Right lobe of liver (tissue), 6 donors: ENCODE data around the gene PISD. TPM values are rescaled to one million over a fixed set of nuclear protein-coding genes. Genes with fewer than 3 reads are reported as not detected.
"Not testable (repeated sequence)": the region's sequence is repeated elsewhere in the genome, so short reads cannot be mapped to it uniquely, and the experiment has no call there.

ENCODE experiments used
- ATAC-seq, 4 donors: fragments of 200-7000 bp; cut with Tn5 transposase; one replicate each; pipeline ENCODE4 v1.9.1; 2020; ENCODE audit warnings: mild to moderate bottlenecking in 4 of 4, moderate library complexity in 4 of 4
- DNase-seq, 3 donors: peaks; one replicate each; pipeline ENCODE4 v3.0.0-alpha.2; 2020
- H3K27ac ChIP-seq, 3 donors: fragments of 200-600 bp; one replicate each; pipeline ENCODE4 v1.8.0; 2022
- H3K27me3 ChIP-seq, 2 donors: fragments of 200-600 bp; one replicate each; pipeline ENCODE4 v1.8.0; 2022
- H3K36me3 ChIP-seq, 4 donors: fragments of 200-600 bp; sonication (generic) in 1 of 4; one replicate each; pipeline versions ENCODE4 v1.5.1 to v1.8.0; 2017 to 2022; ENCODE audit warnings: control low read depth in 1 of 4
- H3K4me1 ChIP-seq, 4 donors: fragments of 200-600 bp; sonication (generic) in 1 of 4; one replicate each; pipeline versions ENCODE4 v1.5.1 to v1.8.0; 2017 to 2022; ENCODE audit warnings: control low read depth in 1 of 4
- H3K4me3 ChIP-seq, 3 donors: fragments of 200-600 bp; one replicate each; pipeline ENCODE4 v1.8.0; 2022
- H3K9me3 ChIP-seq, 4 donors: fragments of 200-600 bp; sonication (generic) in 1 of 4; one replicate each; pipeline versions ENCODE4 v1.5.1 to v1.8.0; 2017 to 2022; ENCODE audit warnings: control low read depth in 1 of 4
- POLR2A ChIP-seq: fragments of 450-650 bp; IDR thresholded peaks from one replicate; pipeline ENCODE4 v1.6.1; 2017; ENCODE audit warnings: antibody characterized with exemption, mild to moderate bottlenecking
- WGBS: methylation state at CpG from one replicate; pipeline ENCODE4 v1.1.6; 2018; ENCODE audit warnings: low coverage, low lambda C conversion rate; ENCODE audit not compliant: insufficient coverage; ENCODE audit errors: missing lambda C conversion rate; 5-methylcytosine and 5-hydroxymethylcytosine counted together
- intact Hi-C, 2 donors: fragments of 100-400 bp; cut with DNase I; formaldehyde crosslinking; loops; one replicate each; pipeline versions ENCODE4 v1.11.2 to v1.14.1; 2022
- long read RNA-seq: library from polyadenylated mRNA; unstranded; transcript quantifications from one replicate; pipeline ENCODE4 v2.0.0, GENCODE V29; 2019
- total RNA-seq, 6 experiments: library from RNA; depleted of rRNA in 2 of 6; stranded (reverse); fragments of >200 nt in 2 of 6; fragmentation: NEBNext Ultra II Directional in 3 of 6; extraction: Animal tissue kit (Norgen Biotek cat#: 25700) in 3 of 6; gene quantifications; one replicate each; pipeline versions ENCODE4 v1.1.0 to v1.2.4, GENCODE V29; 2016 to 2023
- TF ChIP-seq, protein P1 (sequence below), 4 donors: fragments of 200-600 bp in 3 of 4; fragments of 450-650 bp in 1 of 4; IDR thresholded peaks; one replicate each; pipeline versions ENCODE4 v1.5.1 to v1.8.0; 2016 to 2022; ENCODE audit warnings: antibody characterized with exemption in 4 of 4, mild to moderate bottlenecking in 2 of 4
- donor health status: DM: no; HTN: yes; CAD: no.
- donor health status: DM: no; HTN: no; CAD: no.
- donor health status: DM: no; HTN: no; CAD: no.
- donor health status: DM: no; HTN: yes; CAD: no.
- donor health status: DM: no; HTN: yes; CAD: no.

PISD gene
- total RNA-seq, result 10 to 100 TPM; 15.5 to 22.9 (median 18.1) TPM
- long read RNA-seq, transcript PISD-209 (8 exons, 1,963 nt), result major isoform, 5 of 6 reads
- long read RNA-seq, partial matches to known transcripts, result 0 of 6 reads
- long read RNA-seq, other reads (novel, unspliced or antisense), result 1 of 6 reads

DNA sequence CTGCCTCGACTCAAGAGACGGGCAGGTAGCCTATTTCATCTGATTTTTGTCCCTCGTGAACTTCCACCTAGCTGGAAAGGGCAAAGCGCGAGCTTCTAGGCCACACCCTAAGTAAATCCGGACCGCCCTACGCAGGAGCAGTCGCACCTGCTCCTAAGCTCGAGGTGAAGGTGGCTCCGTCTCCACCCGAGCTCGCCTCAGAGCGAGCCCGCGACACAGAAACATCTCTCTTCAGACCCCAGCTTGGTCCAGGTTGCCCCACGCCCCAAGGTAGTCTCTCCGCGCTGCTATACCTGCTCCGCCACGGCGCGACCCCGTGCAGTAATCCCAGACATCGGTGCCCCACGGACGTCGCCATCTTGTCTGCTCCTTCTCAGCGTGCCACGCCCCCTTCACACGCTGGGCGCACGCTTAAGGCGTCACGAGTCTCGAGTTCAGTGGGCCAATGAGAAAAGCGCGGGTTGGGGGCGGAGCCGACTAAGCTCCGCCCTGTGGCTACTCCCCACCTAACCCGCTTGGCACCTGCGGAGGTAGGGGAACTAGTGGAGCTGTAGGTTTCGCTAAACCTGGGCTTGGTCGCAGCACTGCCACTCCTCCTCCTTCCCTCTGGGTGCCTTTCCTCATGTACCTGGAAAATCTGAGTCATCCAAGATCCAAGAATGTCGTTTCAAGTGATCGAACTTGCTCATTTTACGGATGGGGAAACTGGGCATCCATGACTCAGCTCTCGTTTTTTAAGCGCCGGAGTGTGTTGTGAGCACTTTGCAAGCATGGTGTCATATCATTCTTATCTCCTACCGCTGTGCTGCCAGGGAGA is at the start of gene PISD:
Gene PISD, minus strand, starts transcription at position 365 of the 817 bp plus-strand sequence. Its CDS starts 7 bp downstream, at position 358.
- Histone ChIP-seq H3K36me3 (no peaks in the 10 kb centered on the region), H3K4me3 (peak within 1 kb of the TSS; percentile 86 to 100 (median 91)), H3K27me3 (no peaks in the 10 kb centered on the region), H3K27ac (peak within 1 kb of the TSS; percentile 58 to 88 (median 75)), H3K9me3 (no peaks in the 10 kb centered on the region), H3K4me1 (peaks cover 0 to 12% (median 6%) of the 10 kb centered on the region in 4 donors)
- 2% methylated on average over 34 of the region's 52 CpGs for WGBS
- DNase-seq (peak; percentile 96), ATAC-seq (peak; percentile 98 to 99 (median 98))
- intact Hi-C loops, result no loop called here
- TF ChIP-seq POLR2A, result peak; percentile 72
- TF ChIP-seq, protein P1, sequence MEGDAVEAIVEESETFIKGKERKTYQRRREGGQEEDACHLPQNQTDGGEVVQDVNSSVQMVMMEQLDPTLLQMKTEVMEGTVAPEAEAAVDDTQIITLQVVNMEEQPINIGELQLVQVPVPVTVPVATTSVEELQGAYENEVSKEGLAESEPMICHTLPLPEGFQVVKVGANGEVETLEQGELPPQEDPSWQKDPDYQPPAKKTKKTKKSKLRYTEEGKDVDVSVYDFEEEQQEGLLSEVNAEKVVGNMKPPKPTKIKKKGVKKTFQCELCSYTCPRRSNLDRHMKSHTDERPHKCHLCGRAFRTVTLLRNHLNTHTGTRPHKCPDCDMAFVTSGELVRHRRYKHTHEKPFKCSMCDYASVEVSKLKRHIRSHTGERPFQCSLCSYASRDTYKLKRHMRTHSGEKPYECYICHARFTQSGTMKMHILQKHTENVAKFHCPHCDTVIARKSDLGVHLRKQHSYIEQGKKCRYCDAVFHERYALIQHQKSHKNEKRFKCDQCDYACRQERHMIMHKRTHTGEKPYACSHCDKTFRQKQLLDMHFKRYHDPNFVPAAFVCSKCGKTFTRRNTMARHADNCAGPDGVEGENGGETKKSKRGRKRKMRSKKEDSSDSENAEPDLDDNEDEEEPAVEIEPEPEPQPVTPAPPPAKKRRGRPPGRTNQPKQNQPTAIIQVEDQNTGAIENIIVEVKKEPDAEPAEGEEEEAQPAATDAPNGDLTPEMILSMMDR (IDR thresholded peaks at IDR 0.05), result no peak

DNA sequence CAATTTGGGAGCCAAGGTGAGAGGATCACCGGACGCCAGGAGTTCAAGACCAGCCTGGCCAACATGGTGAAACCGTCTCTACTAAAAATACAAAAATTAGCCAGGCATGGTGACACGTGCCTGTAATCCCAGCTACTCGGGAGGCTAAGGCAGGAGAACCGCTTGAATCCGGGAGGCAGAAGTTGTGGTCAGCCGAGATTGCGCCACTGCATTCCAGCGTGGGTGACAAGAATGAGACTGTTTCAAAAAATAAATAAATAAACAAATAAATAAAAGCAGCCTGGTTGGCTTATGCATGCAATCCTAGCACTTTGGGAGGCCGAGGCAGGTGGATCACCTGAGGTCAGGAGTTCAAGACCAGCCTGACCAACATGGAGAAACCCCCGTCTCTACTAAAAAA is 49.2 kb upstream of the PISD start:
- DNase-seq, intact Hi-C loops, ATAC-seq, H3K27ac ChIP-seq, H3K27me3 ChIP-seq, H3K4me1 ChIP-seq, H3K9me3 ChIP-seq, H3K4me3 ChIP-seq: not testable (repeated sequence)
- WGBS, result 73% methylated on average over 7 of the region's 12 CpGs
- H3K36me3 ChIP-seq, result peaks cover 7 to 34% (median 16%) of the 10 kb centered on the region in 4 donors

GRCh38 chr22:31707519-31707918 is 45.5 kb upstream of the PISD start:
- Histone ChIP-seq H3K36me3 (peaks cover 0 to 33% (median 10%) of the 10 kb centered on the region in 4 donors), H3K27me3 (no peaks in the 10 kb centered on the region), H3K4me1 (no peaks in the 10 kb centered on the region), H3K9me3 (no peaks in the 10 kb centered on the region), H3K4me3 (no peak overlapping the region), H3K27ac (no peak overlapping the region)
- DNase-seq (no peak), ATAC-seq (no peak)
- WGBS, result 94% methylated on average over 8 of the region's 8 CpGs
- TF ChIP-seq POLR2A, result no peak
- TF ChIP-seq, protein P1 (IDR thresholded peaks at IDR 0.05), result no peak
- intact Hi-C loops, result no loop called here

- intact Hi-C loops, result no loop called here
- H3K36me3 ChIP-seq, result peaks cover 0 to 41% (median 11%) of the 10 kb centered on the region in 4 donors
Observed at GRCh38 chr22:31695423-31695822, 33.4 kb upstream of the PISD start.

GRCh38 chr22:31694046-31694445 is 32.0 kb upstream of the PISD start:
- intact Hi-C loops, H3K27me3 ChIP-seq, DNase-seq, H3K27ac ChIP-seq, H3K4me1 ChIP-seq, H3K9me3 ChIP-seq, ATAC-seq, H3K4me3 ChIP-seq: not testable (repeated sequence)
- 97% methylated on average over 6 of the region's 11 CpGs for WGBS
- peaks cover 0 to 27% (median 8%) of the 10 kb centered on the region in 4 donors for H3K36me3 ChIP-seq

More at GRCh38 chr22:31695423-31695822, 33.4 kb upstream of the PISD start:
- DNase-seq, result no peak
- Histone ChIP-seq H3K9me3 (no peaks in the 10 kb centered on the region), H3K4me3 (no peak overlapping the region), H3K4me1 (no peaks in the 10 kb centered on the region), H3K27me3 (no peaks in the 10 kb centered on the region), H3K27ac (no peak overlapping the region)
- ATAC-seq, result peak in 2 of 4 donors; percentile 22 to 26
- 29% methylated on average over 1 of the region's 4 CpGs for WGBS
- TF ChIP-seq, protein P1 (IDR thresholded peaks at IDR 0.05), result no peak
- TF ChIP-seq POLR2A, result no peak
